Urinary bladder (tissue), 4 donors: ENCODE data around the gene CCDC60. TPM values are rescaled to one million over a fixed set of nuclear protein-coding genes. Genes with fewer than 3 reads are reported as not detected.

Experiments
- DNase-seq: peaks from one replicate; pipeline ENCODE4 v3.0.0-alpha.2; 2015; ENCODE audit errors: extremely low spot score
- H3K27ac ChIP-seq: one replicate; pipeline ENCODE4 v1.5.1; 2013; ENCODE audit warnings: low read depth, mild to moderate bottlenecking, moderate library complexity
- H3K36me3 ChIP-seq: one replicate; pipeline ENCODE4 v1.6.1; 2013; ENCODE audit warnings: mild to moderate bottlenecking, moderate library complexity; ENCODE audit not compliant: insufficient read depth
- H3K4me1 ChIP-seq: one replicate; pipeline ENCODE4 v1.6.1; 2013; ENCODE audit warnings: mild to moderate bottlenecking, moderate library complexity; ENCODE audit not compliant: insufficient read depth
- H3K4me3 ChIP-seq: one replicate; pipeline ENCODE4 v1.5.1; 2013; ENCODE audit warnings: low read depth, low read length
- WGBS: extraction: QIAGEN DNeasy Blood & Tissue Kit; methylation state at CpG from one replicate; pipeline ENCODE4 v1.1.7; 2013; 5-methylcytosine and 5-hydroxymethylcytosine counted together
- polyA plus RNA-seq: library from polyadenylated mRNA; stranded (reverse); fragments of 200-250 nt; gene quantifications from one replicate; pipeline ENCODE4 v1.2.3, GENCODE V29; 2013
- total RNA-seq: library from RNA; depleted of rRNA; stranded (reverse); fragments of >200 nt; gene quantifications from one replicate; pipeline ENCODE4 v1.2.3, GENCODE V29; 2014
- donor health status: healthy with polysubstance abuse.
- donor health status: healthy.

CCDC60 gene
- total and polyA plus RNA-seq, 2 donors: 4.9 to 5.6 TPM

DNA sequence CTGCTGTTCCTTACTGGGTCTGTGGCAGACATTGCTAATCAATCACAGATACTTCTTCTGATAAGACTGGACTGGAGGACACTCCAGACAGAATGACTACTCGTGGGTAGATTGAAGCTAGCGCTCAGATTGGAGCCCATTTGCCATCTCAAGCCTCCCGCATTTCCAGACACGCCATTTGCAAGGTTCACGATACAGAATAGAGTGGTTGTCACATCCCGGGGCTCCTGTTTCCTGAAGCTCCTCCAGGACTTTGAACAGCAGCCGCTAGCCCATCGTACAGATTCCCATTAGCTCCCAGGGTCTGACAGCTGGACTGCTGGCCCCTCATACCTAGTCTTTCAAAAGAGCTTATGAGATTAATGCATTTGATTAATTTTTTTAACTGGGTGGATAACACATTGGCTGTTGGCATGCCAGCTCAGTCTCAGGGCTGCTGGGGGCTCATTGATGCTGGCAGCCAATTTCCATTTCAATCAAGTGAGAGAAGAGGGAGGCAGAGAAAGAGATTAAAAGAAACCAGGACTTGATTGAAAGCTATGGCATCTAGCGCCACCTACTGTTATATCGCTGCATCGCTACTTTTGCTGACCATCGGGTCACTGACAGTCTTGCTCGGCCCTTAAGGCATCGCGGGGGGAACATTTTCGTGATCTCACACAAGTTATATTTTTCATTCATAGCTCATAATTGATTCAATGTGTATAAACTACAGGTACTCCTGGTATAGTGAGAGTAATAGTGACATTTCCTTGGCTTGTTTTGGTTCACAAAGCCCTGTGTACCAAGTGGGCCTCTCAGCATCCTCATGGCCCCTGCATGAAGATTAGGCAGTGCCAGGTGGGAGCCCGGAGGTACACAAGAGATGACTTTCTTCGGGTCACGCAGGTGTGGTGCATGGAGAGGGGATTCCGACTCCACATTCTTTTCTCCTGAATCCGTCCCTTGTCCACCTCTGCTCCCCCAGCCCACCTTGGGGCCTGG is 78.6 kb downstream of the CCDC60 start:
- no peaks in the 10 kb centered on the region for H3K4me1 ChIP-seq
- no peak overlapping the region for H3K27ac ChIP-seq
- peak; percentile 14 for DNase-seq
- no peak overlapping the region for H3K4me3 ChIP-seq
- H3K36me3 ChIP-seq: no peaks in the 10 kb centered on the region
- WGBS: 36% methylated on average over 21 of the region's 21 CpGs

DNA sequence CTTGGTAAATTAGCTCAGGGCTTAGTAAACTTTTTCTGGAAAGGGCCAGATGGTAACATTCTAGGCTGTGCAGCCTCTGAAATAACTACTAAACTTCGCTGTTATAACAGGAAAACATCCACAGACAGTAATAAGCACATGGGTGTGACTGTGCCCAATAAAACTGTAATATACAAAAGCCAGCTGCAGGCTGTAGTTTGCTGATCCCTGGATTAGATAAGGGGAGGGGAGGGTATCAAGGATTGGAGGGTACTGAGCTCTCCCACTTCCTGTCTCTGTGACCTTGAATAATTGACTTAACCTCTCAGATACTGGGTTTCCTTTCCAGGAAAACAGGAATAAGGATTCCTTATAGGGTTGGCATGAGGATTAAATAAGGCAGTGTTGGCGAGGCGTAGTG is 81.2 kb downstream of the CCDC60 start:
- no peaks in the 10 kb centered on the region for H3K36me3 ChIP-seq
- H3K4me3 ChIP-seq: no peak overlapping the region
- 62% methylated on average over 3 of the region's 3 CpGs for WGBS
- H3K4me1 ChIP-seq: no peaks in the 10 kb centered on the region
- DNase-seq: no peak
- H3K27ac ChIP-seq: no peak overlapping the region

DNA sequence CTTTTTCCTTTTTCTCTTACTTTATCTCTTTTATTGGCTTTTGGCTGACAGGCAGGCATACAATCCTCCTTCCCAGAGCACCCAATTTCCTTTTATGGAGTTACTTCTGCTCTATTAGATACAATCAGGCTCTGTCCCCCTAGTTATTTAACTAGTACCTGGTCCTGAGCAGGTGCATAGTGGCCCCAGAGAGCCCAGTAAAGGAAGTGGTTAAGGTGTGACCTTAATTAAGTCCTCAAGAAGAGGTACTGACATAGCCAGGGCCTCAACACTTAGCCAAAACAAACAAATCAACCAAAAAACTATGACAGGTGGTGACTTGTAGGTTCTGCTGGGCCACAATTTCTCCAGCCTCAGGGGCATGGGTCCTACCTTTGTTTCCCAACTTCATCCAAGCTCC is 82.9 kb downstream of the CCDC60 start:
- Histone ChIP-seq H3K4me1 (no peaks in the 10 kb centered on the region), H3K27ac (no peak overlapping the region), H3K4me3 (no peak overlapping the region), H3K36me3 (no peaks in the 10 kb centered on the region)
- no peak for DNase-seq

- H3K27ac ChIP-seq: no peak overlapping the region
- no peaks in the 10 kb centered on the region for H3K36me3 ChIP-seq
- DNase-seq: no peak
- no peak overlapping the region for H3K4me3 ChIP-seq
- WGBS: 85% methylated on average over 6 of the region's 6 CpGs
- H3K4me1 ChIP-seq: no peaks in the 10 kb centered on the region
Observed at GRCh38 chr12:119419381-119419780, 84.9 kb downstream of the CCDC60 start.

GRCh38 chr12:119423285-119423684 is 88.8 kb downstream of the CCDC60 start:
- Histone ChIP-seq H3K27ac (no peak overlapping the region), H3K4me1 (no peaks in the 10 kb centered on the region), H3K4me3 (no peak overlapping the region), H3K36me3 (no peaks in the 10 kb centered on the region)
- no peak for DNase-seq
- WGBS: 22% methylated on average over 2 of the region's 2 CpGs

DNA sequence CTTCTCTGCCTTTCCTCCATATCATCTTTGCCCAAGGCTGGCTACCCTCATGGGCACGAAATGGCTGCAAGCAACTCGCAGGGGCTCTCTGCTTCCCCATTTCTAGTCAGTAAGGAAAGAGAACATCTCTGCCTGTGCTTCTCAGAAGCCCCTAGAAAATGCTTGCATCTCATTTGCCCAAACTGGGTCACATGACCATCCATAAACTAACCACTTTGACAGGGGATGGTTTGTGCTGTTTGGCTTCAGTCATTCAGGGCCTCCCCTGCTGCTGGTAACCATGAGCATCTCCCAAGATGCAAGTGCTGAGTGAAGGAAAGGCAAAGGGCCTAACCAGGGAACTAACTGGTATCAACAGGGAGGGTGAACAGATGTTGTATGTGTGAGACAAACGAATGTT is 91.1 kb downstream of the CCDC60 start:
- WGBS: 85% methylated on average over 3 of the region's 3 CpGs
- Histone ChIP-seq H3K36me3 (no peaks in the 10 kb centered on the region), H3K4me3 (no peak overlapping the region), H3K27ac (no peak overlapping the region), H3K4me1 (no peaks in the 10 kb centered on the region)
- no peak for DNase-seq

GRCh38 chr12:119431151-119431550 is 96.6 kb downstream of the CCDC60 start:
- Histone ChIP-seq H3K4me3 (no peak overlapping the region), H3K36me3 (no peaks in the 10 kb centered on the region), H3K4me1 (no peaks in the 10 kb centered on the region), H3K27ac (no peak overlapping the region)
- 88% methylated on average over 5 of the region's 5 CpGs for WGBS
- DNase-seq: no peak

DNA sequence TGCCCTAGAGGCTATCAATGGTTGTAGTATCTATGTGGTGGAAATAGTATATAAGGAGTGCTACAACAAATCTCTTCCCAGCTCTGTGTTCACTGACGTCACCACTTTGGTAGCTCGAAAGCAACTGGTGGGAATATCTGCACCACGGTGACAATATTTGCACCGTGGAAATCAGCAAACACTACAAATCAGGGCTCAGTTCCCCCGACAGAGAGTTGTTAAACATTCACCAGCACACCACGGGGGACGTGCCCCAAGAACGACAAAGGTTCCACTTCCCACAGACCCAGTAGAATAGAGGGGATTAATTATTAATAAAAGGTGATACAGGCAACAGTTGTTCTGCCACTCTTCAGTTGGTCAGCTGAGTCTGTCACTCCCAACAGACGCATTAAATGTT is 98.4 kb downstream of the CCDC60 start:
- no peak overlapping the region for H3K4me3 ChIP-seq
- H3K27ac ChIP-seq: no peak overlapping the region
- no peak for DNase-seq
- no peaks in the 10 kb centered on the region for H3K4me1 ChIP-seq
- H3K36me3 ChIP-seq: no peaks in the 10 kb centered on the region
- WGBS: 83% methylated on average over 9 of the region's 9 CpGs

- no peaks in the 10 kb centered on the region for H3K4me1 ChIP-seq
- no peak overlapping the region for H3K4me3 ChIP-seq
- no peak for DNase-seq
- H3K36me3 ChIP-seq: no peaks in the 10 kb centered on the region
- H3K27ac ChIP-seq: no peak overlapping the region
- 81% methylated on average over 6 of the region's 6 CpGs for WGBS
Observed at GRCh38 chr12:119440803-119441360, 106.4 kb downstream of the CCDC60 start.

- no peak for DNase-seq
- 22% methylated on average over 10 of the region's 10 CpGs for WGBS
- no peak overlapping the region for H3K4me3 ChIP-seq
Observed at GRCh38 chr12:119444462-119445044, 110.0 kb downstream of the CCDC60 start.

GRCh38 chr12:119446459-119446858 is 111.9 kb downstream of the CCDC60 start:
- WGBS: 30% methylated on average over 3 of the region's 3 CpGs
- no peak for DNase-seq
- no peaks in the 10 kb centered on the region for H3K36me3 ChIP-seq

More at GRCh38 chr12:119444462-119445044, 110.0 kb downstream of the CCDC60 start:
- Histone ChIP-seq H3K4me1 (no peaks in the 10 kb centered on the region), H3K36me3 (no peaks in the 10 kb centered on the region), H3K27ac (no peak overlapping the region)

DNA sequence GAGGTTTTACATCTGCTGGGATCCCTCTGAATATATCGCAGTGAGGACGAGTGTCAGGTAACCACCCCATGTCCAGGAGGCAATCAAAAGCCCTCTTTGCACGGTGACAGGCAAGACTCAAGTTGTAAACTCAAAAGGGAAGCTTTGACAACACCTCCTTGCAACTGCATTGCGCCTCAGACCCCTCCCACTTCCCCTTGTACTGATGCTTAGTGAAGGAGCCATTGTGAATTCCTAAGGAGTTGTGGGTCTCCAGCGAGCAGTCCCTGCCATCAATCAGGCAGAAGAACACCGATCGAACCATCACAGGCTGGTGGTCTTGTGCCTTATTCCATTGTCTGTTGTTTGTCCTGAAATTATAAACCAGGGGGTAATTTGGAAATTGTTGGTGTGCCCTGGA is 112.6 kb downstream of the CCDC60 start:
- H3K27ac ChIP-seq: no peak overlapping the region
- no peaks in the 10 kb centered on the region for H3K4me1 ChIP-seq
- DNase-seq: no peak
- H3K4me3 ChIP-seq: no peak overlapping the region
- no peaks in the 10 kb centered on the region for H3K36me3 ChIP-seq
- 37% methylated on average over 7 of the region's 7 CpGs for WGBS

More at GRCh38 chr12:119446459-119446858, 111.9 kb downstream of the CCDC60 start:
- H3K4me1 ChIP-seq: no peaks in the 10 kb centered on the region
- no peak overlapping the region for H3K27ac ChIP-seq
- no peak overlapping the region for H3K4me3 ChIP-seq

- Histone ChIP-seq H3K4me3 (no peak overlapping the region), H3K36me3 (no peaks in the 10 kb centered on the region), H3K27ac (no peak overlapping the region), H3K4me1 (no peaks in the 10 kb centered on the region)
- 84% methylated on average over 8 of the region's 8 CpGs for WGBS
- DNase-seq: no peak
Observed at GRCh38 chr12:119447618-119448017, 113.1 kb downstream of the CCDC60 start.

DNA sequence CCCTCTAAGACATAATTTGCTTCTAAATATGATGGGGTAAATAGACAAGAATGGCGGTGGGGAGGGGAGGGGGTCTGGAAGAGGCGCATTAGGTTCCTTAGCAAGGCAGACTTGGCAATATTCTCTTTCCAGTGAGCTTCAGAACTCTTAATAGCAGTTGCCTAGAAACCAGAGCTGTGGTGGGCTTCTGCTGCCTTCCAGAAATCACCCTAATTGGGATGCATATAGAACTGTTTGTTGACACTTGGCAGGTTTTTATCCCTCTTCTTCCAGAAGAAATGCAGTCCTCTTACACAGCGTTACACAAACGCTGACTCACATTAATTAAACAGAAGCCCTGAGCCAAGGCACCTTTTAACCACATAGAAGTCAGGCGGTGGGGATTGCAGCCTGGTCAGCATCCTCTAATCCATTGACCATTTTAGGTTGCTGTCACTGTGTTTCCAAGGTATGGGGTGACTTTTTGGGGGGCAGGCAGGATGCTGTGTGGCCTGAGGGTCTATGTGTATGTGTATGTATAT is 114.1 kb downstream of the CCDC60 start:
- H3K4me3 ChIP-seq: no peak overlapping the region
- 49% methylated on average over 5 of the region's 5 CpGs for WGBS
- H3K36me3 ChIP-seq: no peaks in the 10 kb centered on the region
- DNase-seq: no peak
- no peak overlapping the region for H3K27ac ChIP-seq
- no peaks in the 10 kb centered on the region for H3K4me1 ChIP-seq
